ENCODE data around the gene BPIFB4.
"Not testable (repeated sequence)": the region's sequence is repeated elsewhere in the genome, so short reads cannot be mapped to it uniquely, and the experiment has no call there.

BPIFB4 gene

DNA sequence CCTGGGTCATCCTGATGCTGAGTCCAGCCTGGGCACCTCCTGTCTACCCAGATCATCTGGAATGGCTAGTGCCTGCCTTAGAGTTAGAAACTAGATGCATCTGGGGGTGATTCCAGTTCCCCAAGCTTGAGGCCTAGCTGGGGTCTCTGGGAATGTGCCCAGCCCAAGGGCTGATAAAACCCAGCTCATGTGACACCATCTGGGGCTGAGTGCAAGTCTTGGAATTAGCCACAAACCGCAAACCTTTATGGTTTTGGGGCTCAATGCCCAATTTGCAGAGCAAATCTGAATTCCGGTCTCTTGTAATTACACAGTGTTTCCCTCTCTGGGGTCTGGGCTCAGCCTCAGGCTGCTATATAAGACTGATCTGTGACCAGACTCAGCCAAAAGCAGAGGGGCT is at the start of gene BPIFB4:
TSS of gene BPIFB4 (plus strand) at position 385 of the 400 bp plus-strand sequence. CDS start 1,884 bp downstream, outside the sequence.
- DNase-seq = no peak

DNA sequence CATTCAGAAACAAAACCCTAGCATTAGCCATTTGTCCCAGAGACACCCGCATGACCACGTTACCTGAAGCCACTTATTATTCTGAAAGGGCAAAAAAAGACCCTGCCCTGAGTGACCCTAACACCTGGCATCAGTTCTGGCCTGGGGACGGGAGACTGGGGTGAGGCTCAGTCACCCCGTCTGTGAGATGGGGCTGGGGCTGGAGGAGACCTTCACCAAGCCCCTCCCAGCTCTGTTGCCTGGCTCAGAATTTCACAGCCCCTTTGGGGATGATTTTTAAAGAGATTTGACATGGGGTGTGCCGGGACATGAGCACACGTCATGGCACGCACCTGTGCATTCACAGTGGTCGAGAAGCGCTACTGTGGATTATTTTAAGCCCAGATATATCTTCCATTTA is 49.4 kb upstream of the BPIFB4 start:
- DNase-seq = no peak

GRCh38 chr20:33030569-33030968 is 48.9 kb upstream of the BPIFB4 start:
- DNase-seq = no peak

GRCh38 chr20:33031531-33031930 is 47.9 kb upstream of the BPIFB4 start, which contains the start of gene BPIFB6:
Gene BPIFB6 (plus strand): TSS chr20:33031648. CDS start chr20:33031648, 0 bp downstream.
- no peak for DNase-seq

GRCh38 chr20:33032555-33032954 is 46.9 kb upstream of the BPIFB4 start:
- DNase-seq = no peak

- no peak for DNase-seq
Observed at GRCh38 chr20:33033381-33033780, 46.1 kb upstream of the BPIFB4 start.

DNA sequence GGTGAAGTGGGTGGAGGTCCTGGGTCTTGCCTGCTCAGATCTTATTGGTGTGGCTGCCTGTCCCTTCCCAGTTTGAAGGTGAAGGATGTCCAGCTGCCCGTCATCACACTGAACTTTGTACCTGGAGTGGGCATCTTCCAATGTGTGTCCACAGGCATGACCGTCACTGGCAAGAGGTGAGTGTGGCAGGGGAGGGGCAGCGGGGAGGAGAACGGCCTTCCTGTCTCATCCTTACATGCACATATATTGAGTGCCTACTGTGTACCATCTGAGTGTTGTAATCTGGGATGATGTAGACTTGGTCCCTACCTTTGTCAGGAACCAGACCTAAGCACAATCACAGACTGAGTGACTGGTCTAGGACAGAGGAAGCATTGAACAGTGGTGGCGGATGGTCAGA is 45.3 kb upstream of the BPIFB4 start:
- no peak for DNase-seq

DNA sequence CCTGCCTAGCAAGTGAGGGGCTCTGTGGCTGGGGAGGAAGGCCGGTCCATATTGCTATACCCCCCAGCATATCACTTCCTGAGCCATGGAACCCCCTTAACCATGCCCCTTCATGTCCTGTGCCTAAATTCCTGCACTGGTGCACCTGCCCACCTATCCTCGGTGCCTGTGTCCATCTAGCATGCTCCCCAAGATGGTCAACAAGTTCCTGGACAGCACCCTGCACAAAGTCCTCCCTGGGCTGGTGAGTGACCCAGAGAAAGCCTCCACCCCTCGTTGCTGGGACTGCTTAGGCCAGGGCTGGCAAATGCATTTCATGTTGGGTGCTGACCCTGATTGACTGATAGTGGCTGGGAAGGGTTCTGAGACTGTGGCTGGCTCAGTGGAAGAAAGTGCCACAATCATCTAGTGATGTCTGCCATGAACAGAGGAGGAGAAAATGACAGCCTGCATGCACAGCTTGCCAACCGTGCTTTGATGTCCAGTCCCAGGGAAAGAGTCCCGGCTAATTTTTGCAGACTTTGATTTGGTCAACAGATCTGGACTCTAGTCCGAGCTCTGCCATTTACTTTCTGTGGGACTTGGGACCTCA is 44.4 kb upstream of the BPIFB4 start:
- DNase-seq = no peak

DNA sequence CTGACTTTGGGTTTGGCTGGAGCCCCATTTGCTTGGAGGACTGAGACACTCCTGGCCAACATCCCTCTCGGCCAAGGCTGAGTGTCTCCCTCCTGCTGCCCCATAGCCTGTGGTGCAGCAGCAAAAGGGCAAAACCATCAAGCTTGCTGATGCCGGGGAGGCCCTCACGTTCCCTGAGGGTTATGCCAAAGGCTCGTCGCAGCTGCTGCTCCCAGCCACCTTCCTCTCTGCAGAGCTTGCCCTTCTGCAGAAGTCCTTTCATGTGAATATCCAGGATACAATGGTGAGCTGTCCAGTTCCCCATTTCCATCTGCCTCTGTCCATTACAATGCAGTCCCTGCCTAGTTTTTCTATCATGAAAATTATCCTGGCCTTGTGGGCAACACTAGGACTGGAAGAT is 42.0 kb upstream of the BPIFB4 start:
- DNase-seq = no peak

- no peak for DNase-seq
Observed at GRCh38 chr20:33038243-33038642, 41.2 kb upstream of the BPIFB4 start.

- DNase-seq = no peak
Observed at GRCh38 chr20:33042430-33042829, 37.0 kb upstream of the BPIFB4 start.

DNA sequence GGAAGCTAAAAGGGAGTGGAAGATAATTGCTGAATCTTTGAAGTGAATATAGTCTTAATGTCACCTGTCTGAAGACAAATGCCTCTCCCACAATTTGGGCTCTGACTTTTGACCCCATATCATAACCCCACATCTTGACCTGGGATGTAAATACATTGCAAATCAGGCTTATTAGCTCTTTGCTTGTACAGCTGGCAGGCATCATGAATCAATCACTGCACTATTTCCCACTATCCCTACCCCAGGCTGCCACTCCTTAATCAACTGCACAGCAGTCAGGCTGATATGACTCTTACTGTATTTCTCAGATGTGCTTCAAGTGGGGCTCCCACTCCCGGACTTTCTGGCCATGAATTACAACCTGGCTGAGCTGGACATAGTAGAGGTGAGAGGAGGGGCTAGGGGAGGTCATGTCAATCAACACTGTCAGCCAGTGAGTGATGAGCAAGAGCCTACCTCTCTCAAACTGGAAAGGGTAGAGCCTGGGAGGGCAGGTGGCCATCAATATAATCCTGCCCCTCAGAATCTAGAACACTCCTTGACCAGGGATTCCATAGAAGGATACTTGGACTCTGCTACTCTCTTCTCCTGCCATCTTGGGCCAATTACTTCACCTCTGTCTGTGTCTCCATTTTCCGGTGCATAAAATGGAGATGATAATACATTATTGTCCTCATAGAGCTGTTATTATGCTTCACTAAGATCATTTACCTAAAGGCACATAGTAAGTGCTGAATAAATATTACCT is 36.3 kb upstream of the BPIFB4 start:
- DNase-seq = no peak

DNA sequence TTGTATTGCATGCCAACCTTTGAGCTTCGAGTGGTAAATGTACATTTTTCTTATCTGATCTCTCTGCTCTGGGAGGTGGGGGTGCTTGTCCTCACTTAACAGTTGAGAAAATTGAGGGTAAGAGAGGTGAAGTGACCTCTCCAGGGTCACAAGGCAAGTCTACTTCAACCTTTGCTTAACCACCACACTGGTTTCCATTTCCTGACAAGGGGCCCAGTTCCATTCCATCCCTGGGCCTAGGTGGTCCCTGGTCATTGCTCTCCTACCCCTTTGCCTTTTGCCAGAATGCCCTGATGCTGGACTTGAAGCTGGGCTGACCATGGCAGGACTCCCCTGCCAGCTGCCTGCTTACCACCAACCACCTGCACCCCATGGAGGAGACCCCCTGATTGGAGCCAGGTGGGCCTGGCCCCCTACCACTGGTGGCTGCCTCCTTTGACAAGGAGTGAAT is 35.7 kb upstream of the BPIFB4 start:
- DNase-seq = no peak

DNA sequence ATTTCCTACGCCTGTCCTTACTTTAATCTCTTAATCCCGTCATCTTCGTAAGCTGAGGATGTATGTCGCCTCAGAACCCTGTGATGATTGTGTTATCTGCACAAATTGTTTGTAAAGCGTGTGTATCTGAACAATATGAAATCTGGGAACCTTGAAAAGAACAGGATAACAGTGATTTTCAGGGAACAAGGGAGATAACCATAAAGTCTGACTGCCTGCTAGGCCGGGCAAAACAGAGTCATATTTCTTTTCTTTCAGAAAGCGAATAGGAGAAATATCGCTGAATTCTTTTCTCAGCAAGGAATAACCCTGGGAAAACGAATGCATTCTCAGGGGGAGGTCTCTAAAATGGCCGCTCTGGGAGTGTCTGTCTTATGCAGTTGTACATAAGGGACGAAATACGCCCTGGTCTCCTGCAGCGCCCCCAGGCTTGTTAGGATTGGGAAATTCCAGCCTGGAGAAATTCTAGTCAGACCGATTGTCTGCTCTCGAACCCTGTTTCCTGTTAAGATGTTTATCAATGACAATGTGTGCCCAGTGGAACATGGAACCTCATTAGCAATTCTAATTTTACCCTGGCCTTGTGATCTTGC is 34.2 kb upstream of the BPIFB4 start:
- not testable (repeated sequence) for DNase-seq

- DNase-seq = no peak
Observed at GRCh38 chr20:33046412-33046811, 33.0 kb upstream of the BPIFB4 start.

GRCh38 chr20:33051333-33051732 is 28.1 kb upstream of the BPIFB4 start:
- no peak for DNase-seq

DNA sequence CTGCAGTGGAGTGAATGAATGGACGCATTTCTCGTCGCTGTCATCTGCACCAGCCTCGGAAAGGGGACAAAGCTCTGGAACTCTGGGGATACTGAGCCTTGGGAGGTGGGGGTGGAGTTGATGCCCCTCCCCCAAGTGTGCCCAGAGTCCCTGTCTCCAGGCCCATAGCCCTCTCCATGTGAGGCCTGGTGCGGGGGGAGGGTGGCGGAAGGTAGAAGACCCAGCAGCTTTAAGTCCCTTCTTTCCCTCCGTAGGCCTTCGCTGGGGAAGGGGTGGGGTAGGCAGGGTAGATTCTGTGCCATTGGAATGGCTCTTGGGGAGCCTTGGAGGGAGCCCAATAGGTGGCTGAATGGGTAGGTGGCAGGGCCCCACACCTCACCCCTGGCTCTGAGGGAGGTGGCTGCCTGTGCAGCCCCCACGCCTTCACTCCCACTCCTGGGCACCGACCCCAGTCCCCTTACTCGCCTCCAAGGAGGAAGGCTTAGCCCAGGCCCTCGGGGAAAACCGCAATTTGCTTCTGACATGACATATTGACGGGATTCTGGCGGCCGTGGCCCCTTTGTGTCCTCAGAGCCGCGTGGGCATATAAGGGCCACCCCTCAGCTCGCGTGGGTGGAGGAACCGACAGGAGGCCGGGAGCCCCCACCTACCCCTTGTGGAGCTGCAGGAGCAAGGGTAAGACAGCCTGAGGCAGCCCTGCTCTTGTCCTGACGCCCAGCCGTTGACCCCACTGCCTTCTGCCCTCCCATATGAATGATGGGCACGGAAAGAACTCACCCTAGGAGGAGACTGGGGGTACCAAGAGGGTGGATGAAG is 25.9 kb upstream of the BPIFB4 start, which contains the start of gene BPIFB3:
TSS of gene BPIFB3 (plus strand) at position 613 of the 816 bp plus-strand sequence. CDS start 1,533 bp downstream, outside the sequence.
- no peak for DNase-seq

DNA sequence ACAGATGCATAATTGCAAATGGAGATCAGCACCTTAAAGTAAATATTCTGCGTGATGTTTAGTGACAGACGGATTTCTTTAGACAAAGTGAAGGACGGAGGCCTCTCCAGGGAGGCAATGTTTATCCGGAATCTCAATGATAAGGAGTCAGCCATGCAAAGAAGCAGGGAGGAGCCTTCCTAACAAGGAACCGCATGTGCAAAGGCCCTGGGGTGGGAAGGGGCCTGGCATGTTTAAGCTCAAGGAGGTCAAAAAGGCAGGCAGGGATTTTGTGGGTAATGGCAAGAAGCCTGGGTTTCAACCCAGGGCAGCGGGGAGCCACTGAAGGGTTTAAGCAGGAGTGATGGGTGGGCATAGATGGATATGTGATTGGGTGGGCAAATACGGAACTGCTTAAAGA is 25.1 kb upstream of the BPIFB4 start:
- DNase-seq = no peak

DNA sequence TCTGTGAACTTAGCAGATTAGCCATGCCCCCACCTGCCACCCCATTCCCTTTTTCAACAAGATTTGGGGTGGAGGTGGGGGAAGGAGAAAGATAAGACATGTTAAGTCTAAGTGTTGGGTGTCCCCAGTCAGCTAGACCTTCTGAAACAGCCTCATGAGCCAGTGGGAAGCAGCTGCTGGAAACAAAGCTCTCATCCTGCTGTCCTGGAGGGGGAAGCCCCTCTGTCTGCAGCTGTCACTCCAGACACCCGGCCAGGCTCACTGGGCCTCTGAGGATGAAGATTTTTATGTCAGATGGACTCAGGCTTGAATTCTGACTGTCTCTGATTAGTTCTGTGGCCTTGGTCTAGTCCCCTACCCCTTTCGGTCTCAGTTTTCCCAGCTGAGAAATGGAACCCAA is 24.7 kb upstream of the BPIFB4 start:
- no peak for DNase-seq

GRCh38 chr20:33059136-33059535 is 20.3 kb upstream of the BPIFB4 start:
- DNase-seq = no peak

GRCh38 chr20:33059741-33060390 is 19.6 kb upstream of the BPIFB4 start:
- DNase-seq = no peak

DNA sequence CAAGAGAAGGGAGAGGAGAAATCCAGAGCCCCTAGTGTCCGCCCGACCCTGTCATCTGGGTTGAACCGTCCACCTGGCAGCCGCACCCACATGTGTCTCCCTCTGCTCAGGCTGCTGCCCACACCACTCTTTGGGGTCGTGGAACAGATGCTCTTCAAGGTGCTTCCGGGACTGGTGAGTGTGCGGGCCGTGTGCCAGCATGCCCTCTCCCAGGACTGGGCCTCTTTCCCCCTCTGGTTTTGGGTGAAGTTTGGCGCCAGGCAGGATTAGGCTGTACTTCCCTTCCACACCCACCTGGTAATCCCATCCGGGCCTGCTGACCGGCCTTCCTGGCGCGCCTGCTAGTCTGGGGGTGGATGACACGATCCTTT is 17.8 kb upstream of the BPIFB4 start:
- DNase-seq = no peak

Measured in MV-4-11 (cell line).